GM12801 (cell line): ENCODE results near the gene HERC3.

Experiments
- CTCF ChIP-seq: IDR thresholded peaks from one replicate; pipeline ENCODE4 v1.5.1; 2011; ENCODE audit warnings: control low read depth; ENCODE audit not compliant: insufficient read length; ENCODE audit errors: extremely low read depth

The HERC3 gene

GRCh38 chr4:88599298-88599697 is 7.0 kb downstream of the HERC3 start:
- no peak for TF ChIP-seq CTCF

- TF ChIP-seq CTCF, result no peak
Observed at GRCh38 chr4:88599714-88600113, 7.4 kb downstream of the HERC3 start.

GRCh38 chr4:88600176-88600838 is 8.0 kb downstream of the HERC3 start:
- TF ChIP-seq CTCF, result no peak

GRCh38 chr4:88604978-88605678 is 12.8 kb downstream of the HERC3 start:
- no peak for TF ChIP-seq CTCF

- TF ChIP-seq CTCF, result no peak
Observed at GRCh38 chr4:88605736-88606135, 13.5 kb downstream of the HERC3 start.

- TF ChIP-seq CTCF, result no peak
Observed at GRCh38 chr4:88606832-88607231, 14.6 kb downstream of the HERC3 start.

- no peak for TF ChIP-seq CTCF
Observed at GRCh38 chr4:88609387-88609786, 17.1 kb downstream of the HERC3 start.
